ENCODE data around the gene HMCN2.

HMCN2 gene

GRCh38 chr9:130379649-130379970, 114.0 kb downstream of the HMCN2 start:
- TF ChIP-seq CEBPB (IDR thresholded peaks at IDR 0.05) = no peak
- TF ChIP-seq MAX (IDR thresholded peaks at IDR 0.05) = no peak
- no peak for TF ChIP-seq CREB1 (IDR thresholded peaks at IDR 0.05; ENCODE audit: low read depth)
- no peak for TF ChIP-seq YY1 (IDR thresholded peaks at IDR 0.05; ENCODE audit: low read depth)
- no peak for TF ChIP-seq FOXM1 (IDR thresholded peaks at IDR 0.05; ENCODE audit: borderline replicate concordance, low read depth)
- no peak for TF ChIP-seq RAD21 (IDR thresholded peaks at IDR 0.05; ENCODE audit: low read depth)
- TF ChIP-seq, protein P1, sequence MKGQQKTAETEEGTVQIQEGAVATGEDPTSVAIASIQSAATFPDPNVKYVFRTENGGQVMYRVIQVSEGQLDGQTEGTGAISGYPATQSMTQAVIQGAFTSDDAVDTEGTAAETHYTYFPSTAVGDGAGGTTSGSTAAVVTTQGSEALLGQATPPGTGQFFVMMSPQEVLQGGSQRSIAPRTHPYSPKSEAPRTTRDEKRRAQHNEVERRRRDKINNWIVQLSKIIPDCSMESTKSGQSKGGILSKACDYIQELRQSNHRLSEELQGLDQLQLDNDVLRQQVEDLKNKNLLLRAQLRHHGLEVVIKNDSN (IDR thresholded peaks at IDR 0.05) = no peak
- no peak for TF ChIP-seq REST (IDR thresholded peaks at IDR 0.05; ENCODE audit: low read depth)
- no peak for TF ChIP-seq EGR1 (IDR thresholded peaks at IDR 0.05)
- TF ChIP-seq TCF12 (IDR thresholded peaks at IDR 0.05; ENCODE audit: low read depth) = no peak
- TF ChIP-seq TAF1 (IDR thresholded peaks at IDR 0.05; ENCODE audit: low read depth) = no peak
- TF ChIP-seq EP300 (IDR thresholded peaks at IDR 0.05; ENCODE audit: borderline replicate concordance) = no peak
- no peak for TF ChIP-seq ZBTB7A (IDR thresholded peaks at IDR 0.05; ENCODE audit: low read depth)
- TF ChIP-seq NFIC (IDR thresholded peaks at IDR 0.05) = no peak
- TF ChIP-seq TEAD4 (IDR thresholded peaks at IDR 0.05) = no peak

- no peak for TF ChIP-seq EGR1 (IDR thresholded peaks at IDR 0.05)
- TF ChIP-seq FOXM1 (IDR thresholded peaks at IDR 0.05; ENCODE audit: borderline replicate concordance, low read depth) = no peak
- no peak for TF ChIP-seq TAF1 (IDR thresholded peaks at IDR 0.05; ENCODE audit: low read depth)
- TF ChIP-seq, protein P1 (IDR thresholded peaks at IDR 0.05) = no peak
- no peak for TF ChIP-seq EP300 (IDR thresholded peaks at IDR 0.05; ENCODE audit: borderline replicate concordance)
- TF ChIP-seq NFIC (IDR thresholded peaks at IDR 0.05) = no peak
- no peak for TF ChIP-seq TEAD4 (IDR thresholded peaks at IDR 0.05)
- TF ChIP-seq MAX (IDR thresholded peaks at IDR 0.05) = no peak
- TF ChIP-seq REST (IDR thresholded peaks at IDR 0.05; ENCODE audit: low read depth) = no peak
- TF ChIP-seq RAD21 (IDR thresholded peaks at IDR 0.05; ENCODE audit: low read depth) = no peak
These were observed 115.4 kb downstream of the HMCN2 start for GRCh38 chr9:130380920-130381469.

- TF ChIP-seq ZBTB7A (IDR thresholded peaks at IDR 0.05; ENCODE audit: low read depth) (no peak), FOXM1 (IDR thresholded peaks at IDR 0.05; ENCODE audit: borderline replicate concordance, low read depth) (no peak), TEAD4 (IDR thresholded peaks at IDR 0.05) (no peak), YY1 (IDR thresholded peaks at IDR 0.05; ENCODE audit: low read depth) (no peak), EGR1 (IDR thresholded peaks at IDR 0.05) (no peak), EP300 (IDR thresholded peaks at IDR 0.05; ENCODE audit: borderline replicate concordance) (no peak), REST (IDR thresholded peaks at IDR 0.05; ENCODE audit: low read depth) (no peak), NFIC (IDR thresholded peaks at IDR 0.05) (no peak), TCF12 (IDR thresholded peaks at IDR 0.05; ENCODE audit: low read depth) (no peak), RAD21 (IDR thresholded peaks at IDR 0.05; ENCODE audit: low read depth) (no peak), TAF1 (IDR thresholded peaks at IDR 0.05; ENCODE audit: low read depth) (no peak), CREB1 (IDR thresholded peaks at IDR 0.05; ENCODE audit: low read depth) (no peak), MAX (IDR thresholded peaks at IDR 0.05) (no peak), CEBPB (IDR thresholded peaks at IDR 0.05) (no peak)
- TF ChIP-seq, protein P1 (IDR thresholded peaks at IDR 0.05) = no peak
These were observed 116.1 kb downstream of the HMCN2 start for GRCh38 chr9:130381660-130382059.

DNA sequence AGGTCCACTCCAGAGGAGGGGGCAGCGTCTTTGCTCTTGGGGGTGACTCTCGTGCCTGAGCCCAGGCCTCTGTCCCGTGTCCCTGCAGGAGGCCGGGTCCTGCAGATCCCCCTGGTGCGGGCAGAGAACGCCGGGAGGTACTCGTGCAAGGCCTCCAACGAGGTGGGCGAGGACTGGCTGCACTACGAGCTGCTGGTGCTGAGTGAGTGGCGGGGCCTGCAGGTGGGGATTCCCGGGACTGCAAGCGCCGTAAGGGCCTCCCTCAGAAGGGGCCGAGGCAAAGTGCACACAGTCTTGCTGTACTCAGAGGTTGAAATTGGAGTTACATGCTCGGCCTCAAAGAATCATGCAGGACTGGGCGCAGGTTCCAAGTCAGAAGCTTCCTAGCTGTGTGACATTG, 116.5 kb downstream of the HMCN2 start:
- no peak for TF ChIP-seq MAX (IDR thresholded peaks at IDR 0.05)
- no peak for TF ChIP-seq EP300 (IDR thresholded peaks at IDR 0.05; ENCODE audit: borderline replicate concordance)
- TF ChIP-seq REST (IDR thresholded peaks at IDR 0.05; ENCODE audit: low read depth) = no peak
- TF ChIP-seq TCF12 (IDR thresholded peaks at IDR 0.05; ENCODE audit: low read depth) = no peak
- no peak for TF ChIP-seq TEAD4 (IDR thresholded peaks at IDR 0.05)
- TF ChIP-seq TAF1 (IDR thresholded peaks at IDR 0.05; ENCODE audit: low read depth) = no peak
- no peak for TF ChIP-seq ZBTB7A (IDR thresholded peaks at IDR 0.05; ENCODE audit: low read depth)
- TF ChIP-seq NFIC (IDR thresholded peaks at IDR 0.05) = no peak
- TF ChIP-seq CEBPB (IDR thresholded peaks at IDR 0.05) = no peak
- no peak for TF ChIP-seq EGR1 (IDR thresholded peaks at IDR 0.05)
- no peak for TF ChIP-seq CREB1 (IDR thresholded peaks at IDR 0.05; ENCODE audit: low read depth)
- TF ChIP-seq, protein P1 (IDR thresholded peaks at IDR 0.05) = no peak
